ENCODE data around the gene HSBP1L1.

HSBP1L1 gene

GRCh38 chr18:79951545-79952455 is 12.6 kb upstream of the HSBP1L1 start, which contains the start of gene SLC66A2:
SLC66A2 (minus strand) TSS chr18:79951653; CDS start chr18:79950926, 727 bp downstream.
- TF ChIP-seq, protein P1, sequence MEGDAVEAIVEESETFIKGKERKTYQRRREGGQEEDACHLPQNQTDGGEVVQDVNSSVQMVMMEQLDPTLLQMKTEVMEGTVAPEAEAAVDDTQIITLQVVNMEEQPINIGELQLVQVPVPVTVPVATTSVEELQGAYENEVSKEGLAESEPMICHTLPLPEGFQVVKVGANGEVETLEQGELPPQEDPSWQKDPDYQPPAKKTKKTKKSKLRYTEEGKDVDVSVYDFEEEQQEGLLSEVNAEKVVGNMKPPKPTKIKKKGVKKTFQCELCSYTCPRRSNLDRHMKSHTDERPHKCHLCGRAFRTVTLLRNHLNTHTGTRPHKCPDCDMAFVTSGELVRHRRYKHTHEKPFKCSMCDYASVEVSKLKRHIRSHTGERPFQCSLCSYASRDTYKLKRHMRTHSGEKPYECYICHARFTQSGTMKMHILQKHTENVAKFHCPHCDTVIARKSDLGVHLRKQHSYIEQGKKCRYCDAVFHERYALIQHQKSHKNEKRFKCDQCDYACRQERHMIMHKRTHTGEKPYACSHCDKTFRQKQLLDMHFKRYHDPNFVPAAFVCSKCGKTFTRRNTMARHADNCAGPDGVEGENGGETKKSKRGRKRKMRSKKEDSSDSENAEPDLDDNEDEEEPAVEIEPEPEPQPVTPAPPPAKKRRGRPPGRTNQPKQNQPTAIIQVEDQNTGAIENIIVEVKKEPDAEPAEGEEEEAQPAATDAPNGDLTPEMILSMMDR (IDR thresholded peaks at IDR 0.05; ENCODE audit: low read depth, low read length) = no peak
- peak within 1 kb of the TSS; percentile 73 for H3K4me3 ChIP-seq (ENCODE audit: low read depth, low read length)

DNA sequence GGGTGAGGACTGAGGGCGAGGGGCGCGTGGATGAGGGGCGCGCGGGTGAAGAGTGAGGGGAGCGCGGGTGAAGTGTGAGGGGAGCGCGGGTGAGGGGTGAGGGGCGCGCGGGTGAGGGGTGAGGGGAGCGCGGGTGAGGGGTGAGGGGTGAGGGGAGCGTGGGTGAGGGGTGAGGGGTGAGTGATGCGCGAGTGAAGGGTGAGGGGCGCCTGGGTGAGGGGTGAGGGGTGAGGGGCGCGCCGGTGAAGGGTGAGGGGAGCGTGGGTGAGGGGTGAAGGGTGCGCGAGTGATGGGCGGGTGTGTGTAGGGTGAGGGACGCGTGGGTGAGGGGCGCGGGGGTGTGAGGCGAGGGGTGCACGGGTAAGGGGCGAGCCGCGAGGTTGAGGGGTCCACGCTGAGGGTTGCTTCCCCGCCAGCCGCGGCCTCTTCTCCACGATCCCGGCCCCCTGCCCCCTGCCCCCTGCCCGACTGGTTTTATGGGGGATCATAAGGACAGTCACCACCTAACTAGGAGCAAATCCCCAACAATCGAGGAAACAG is 11.9 kb upstream of the HSBP1L1 start:
- H3K4me3 ChIP-seq (ENCODE audit: low read depth, low read length) = peak overlapping the region; percentile 65

DNA sequence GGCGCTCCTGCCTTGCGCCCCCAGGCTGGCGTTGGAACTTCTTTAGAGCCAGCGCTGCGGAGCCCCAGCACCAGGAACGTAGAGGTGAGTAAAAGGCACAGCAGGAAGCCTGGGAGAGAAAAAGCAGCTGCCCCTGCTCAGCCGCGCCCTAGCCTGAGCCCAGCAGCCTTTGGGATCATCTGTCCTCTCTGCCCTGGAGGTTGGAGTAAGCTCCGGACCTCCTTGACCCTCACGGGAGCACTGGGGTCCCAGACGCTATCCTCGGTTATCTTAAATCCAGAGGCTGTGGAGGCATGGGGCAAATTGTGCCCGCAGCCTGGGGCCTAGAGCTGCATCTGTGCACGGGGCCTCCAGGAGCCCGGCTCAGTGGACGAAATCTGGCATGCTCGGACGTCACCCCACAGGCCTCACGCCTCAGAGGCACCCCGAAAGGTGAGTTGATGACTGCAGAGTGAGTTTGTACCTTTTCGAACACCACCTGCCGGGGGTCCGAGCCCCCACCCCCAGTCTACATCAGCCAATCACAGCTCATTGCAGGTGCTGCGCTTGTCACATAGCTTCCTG is 11.4 kb upstream of the HSBP1L1 start:
- TF ChIP-seq, protein P1 (IDR thresholded peaks at IDR 0.05; ENCODE audit: low read depth, low read length) = no peak
- peak overlapping the region; percentile 65; the same call in 1 of the 2 replicates for H3K4me3 ChIP-seq (ENCODE audit: low read depth, low read length)

More for the DNA sequence above, 11.9 kb upstream of the HSBP1L1 start:
- TF ChIP-seq, protein P1 (IDR thresholded peaks at IDR 0.05; ENCODE audit: low read depth, low read length) = no peak

- H3K4me3 ChIP-seq (ENCODE audit: low read depth, low read length) = no peak overlapping the region
- TF ChIP-seq, protein P1 (IDR thresholded peaks at IDR 0.05; ENCODE audit: low read depth, low read length) = no peak
Measured at GRCh38 chr18:79953971-79954651, 10.3 kb upstream of the HSBP1L1 start.

GRCh38 chr18:79954791-79955190 is 9.7 kb upstream of the HSBP1L1 start:
- no peak overlapping the region for H3K4me3 ChIP-seq (ENCODE audit: low read depth, low read length)
- TF ChIP-seq, protein P1 (IDR thresholded peaks at IDR 0.05; ENCODE audit: low read depth, low read length) = no peak

- TF ChIP-seq, protein P1 (IDR thresholded peaks at IDR 0.05; ENCODE audit: low read depth, low read length) = no peak
- H3K4me3 ChIP-seq (ENCODE audit: low read depth, low read length) = no peak overlapping the region
Measured at GRCh38 chr18:79955302-79956075, 9.0 kb upstream of the HSBP1L1 start.
